ENCODE measurements around the gene ZFAND6.
"Not testable (repeated sequence)": the region's sequence is repeated elsewhere in the genome, so short reads cannot be mapped to it uniquely, and the experiment has no call there.

ZFAND6 gene

GRCh38 chr15:80020731-80021130 lies 38.7 kb upstream of the ZFAND6 start:
- Histone ChIP-seq H3K9me3 (ENCODE audit: control insufficient read depth in 1 of 2, low read length in 2 of 2) (no peaks in the 10 kb centered on the region), H3K4me1 (ENCODE audit: control insufficient read depth in 1 of 2, insufficient read depth in 2 of 2, low read length in 2 of 2) (no peaks in the 10 kb centered on the region), H3K27ac (ENCODE audit: low read length) (no peak overlapping the region), H3K36me3 (ENCODE audit: control insufficient read depth in 1 of 2, insufficient read depth in 2 of 2, low read length in 2 of 2) (no peaks in the 10 kb centered on the region), H3K4me3 (ENCODE audit: low read depth in 1 of 2, low read length in 2 of 2) (no peak overlapping the region), H3K27me3 (ENCODE audit: low read depth, low read length) (no peaks in the 10 kb centered on the region)

- no peaks in the 10 kb centered on the region for H3K4me1 ChIP-seq (ENCODE audit: control insufficient read depth in 1 of 2, insufficient read depth in 2 of 2, low read length in 2 of 2)
- no peaks in the 10 kb centered on the region for H3K9me3 ChIP-seq (ENCODE audit: control insufficient read depth in 1 of 2, low read length in 2 of 2)
- H3K36me3 ChIP-seq (ENCODE audit: control insufficient read depth in 1 of 2, insufficient read depth in 2 of 2, low read length in 2 of 2): no peaks in the 10 kb centered on the region
- no peak overlapping the region for H3K27ac ChIP-seq (ENCODE audit: low read length)
- H3K27me3 ChIP-seq (ENCODE audit: low read depth, low read length): no peaks in the 10 kb centered on the region
- no peak overlapping the region for H3K4me3 ChIP-seq (ENCODE audit: low read depth in 1 of 2, low read length in 2 of 2)
Observed at GRCh38 chr15:80026310-80026709, 33.2 kb upstream of the ZFAND6 start.

- Histone ChIP-seq H3K36me3 (ENCODE audit: control insufficient read depth in 1 of 2, insufficient read depth in 2 of 2, low read length in 2 of 2) (no peaks in the 10 kb centered on the region), H3K4me3 (ENCODE audit: low read depth in 1 of 2, low read length in 2 of 2) (no peak overlapping the region), H3K9me3 (ENCODE audit: control insufficient read depth in 1 of 2, low read length in 2 of 2) (no peaks in the 10 kb centered on the region), H3K4me1 (ENCODE audit: control insufficient read depth in 1 of 2, insufficient read depth in 2 of 2, low read length in 2 of 2) (no peaks in the 10 kb centered on the region), H3K27ac (ENCODE audit: low read length) (no peak overlapping the region), H3K27me3 (ENCODE audit: low read depth, low read length) (no peaks in the 10 kb centered on the region)
Observed at GRCh38 chr15:80026754-80027153, 32.7 kb upstream of the ZFAND6 start.

GRCh38 chr15:80028937-80029336 lies 30.5 kb upstream of the ZFAND6 start:
- Histone ChIP-seq H3K27ac (ENCODE audit: low read length) (no peak overlapping the region), H3K27me3 (ENCODE audit: low read depth, low read length) (no peaks in the 10 kb centered on the region), H3K4me3 (ENCODE audit: low read depth in 1 of 2, low read length in 2 of 2) (no peak overlapping the region), H3K36me3 (ENCODE audit: control insufficient read depth in 1 of 2, insufficient read depth in 2 of 2, low read length in 2 of 2) (no peaks in the 10 kb centered on the region), H3K9me3 (ENCODE audit: control insufficient read depth in 1 of 2, low read length in 2 of 2) (no peaks in the 10 kb centered on the region), H3K4me1 (ENCODE audit: control insufficient read depth in 1 of 2, insufficient read depth in 2 of 2, low read length in 2 of 2) (no peaks in the 10 kb centered on the region)

GRCh38 chr15:80031841-80032240 lies 27.6 kb upstream of the ZFAND6 start:
- no peak overlapping the region for H3K4me3 ChIP-seq (ENCODE audit: low read depth in 1 of 2, low read length in 2 of 2)
- H3K9me3 ChIP-seq (ENCODE audit: control insufficient read depth in 1 of 2, low read length in 2 of 2): no peaks in the 10 kb centered on the region
- no peaks in the 10 kb centered on the region for H3K27me3 ChIP-seq (ENCODE audit: low read depth, low read length)
- H3K36me3 ChIP-seq (ENCODE audit: control insufficient read depth in 1 of 2, insufficient read depth in 2 of 2, low read length in 2 of 2): no peaks in the 10 kb centered on the region
- no peaks in the 10 kb centered on the region for H3K4me1 ChIP-seq (ENCODE audit: control insufficient read depth in 1 of 2, insufficient read depth in 2 of 2, low read length in 2 of 2)
- no peak overlapping the region for H3K27ac ChIP-seq (ENCODE audit: low read length)

- Histone ChIP-seq H3K27ac (ENCODE audit: low read length) (no peak overlapping the region), H3K36me3 (ENCODE audit: control insufficient read depth in 1 of 2, insufficient read depth in 2 of 2, low read length in 2 of 2) (no peaks in the 10 kb centered on the region), H3K27me3 (ENCODE audit: low read depth, low read length) (no peaks in the 10 kb centered on the region), H3K4me1 (ENCODE audit: control insufficient read depth in 1 of 2, insufficient read depth in 2 of 2, low read length in 2 of 2) (no peaks in the 10 kb centered on the region), H3K4me3 (ENCODE audit: low read depth in 1 of 2, low read length in 2 of 2) (no peak overlapping the region), H3K9me3 (ENCODE audit: control insufficient read depth in 1 of 2, low read length in 2 of 2) (no peaks in the 10 kb centered on the region)
Observed at GRCh38 chr15:80034629-80035028, 24.8 kb upstream of the ZFAND6 start.

DNA sequence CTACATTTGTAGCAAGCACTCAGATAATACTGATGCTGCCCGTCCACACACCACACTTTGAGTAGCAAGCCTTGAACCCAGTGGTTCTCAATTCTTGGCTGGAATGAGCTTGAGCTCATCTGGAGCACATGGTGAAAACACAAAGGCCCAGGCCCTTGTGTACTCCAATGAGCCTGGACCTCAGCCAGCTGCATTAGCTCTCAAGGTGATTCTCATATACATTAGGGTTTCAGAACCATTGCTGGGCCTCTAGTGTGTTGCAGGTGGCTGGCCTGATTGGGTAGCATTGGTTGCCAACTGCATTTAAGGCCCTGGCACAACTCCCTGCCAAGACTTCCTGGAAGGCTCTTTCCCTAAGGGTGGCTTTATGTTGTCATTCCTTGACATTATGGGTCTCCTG lies 23.4 kb upstream of the ZFAND6 start:
- Histone ChIP-seq H3K9me3 (ENCODE audit: control insufficient read depth in 1 of 2, low read length in 2 of 2) (no peaks in the 10 kb centered on the region), H3K4me3 (ENCODE audit: low read depth in 1 of 2, low read length in 2 of 2) (no peak overlapping the region), H3K27me3 (ENCODE audit: low read depth, low read length) (no peaks in the 10 kb centered on the region), H3K27ac (ENCODE audit: low read length) (no peak overlapping the region), H3K36me3 (ENCODE audit: control insufficient read depth in 1 of 2, insufficient read depth in 2 of 2, low read length in 2 of 2) (no peaks in the 10 kb centered on the region), H3K4me1 (ENCODE audit: control insufficient read depth in 1 of 2, insufficient read depth in 2 of 2, low read length in 2 of 2) (no peaks in the 10 kb centered on the region)

DNA sequence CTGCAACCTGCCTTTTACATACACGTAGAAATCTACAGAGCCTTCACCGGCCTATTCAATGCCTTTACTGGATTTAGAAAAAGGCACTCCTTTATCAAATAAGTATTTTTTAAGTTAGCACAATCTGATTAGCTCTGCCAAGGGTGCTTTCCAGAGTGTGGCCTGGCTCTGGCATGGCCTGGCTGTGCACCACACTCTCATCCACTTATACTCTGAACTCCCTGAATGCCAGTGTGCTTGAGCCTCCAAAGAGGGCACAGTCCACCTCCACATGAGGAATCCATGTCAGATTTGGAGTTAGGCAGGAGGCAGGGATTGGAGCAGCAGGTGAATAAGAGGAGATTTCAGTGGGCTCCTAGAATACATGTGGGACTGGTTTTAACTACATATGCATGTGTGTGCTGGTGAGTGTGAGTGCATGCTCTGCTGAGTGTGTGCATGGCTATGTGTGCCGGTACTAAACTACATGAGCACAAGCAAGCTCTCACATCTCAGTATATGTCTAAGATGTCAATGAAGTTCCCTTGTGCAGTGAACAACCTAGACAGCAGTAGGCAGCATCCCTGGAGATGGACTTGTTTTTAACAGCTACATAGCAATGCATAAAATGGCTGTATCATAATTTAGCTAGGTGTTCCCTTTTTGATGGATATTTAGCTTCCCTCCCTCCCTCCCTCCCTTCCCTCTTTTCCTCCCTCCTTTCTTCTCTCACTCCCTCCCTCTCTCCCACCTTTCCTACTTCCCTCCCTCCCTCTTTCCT lies 17.8 kb upstream of the ZFAND6 start:
- Histone ChIP-seq H3K27ac (ENCODE audit: low read length) (no peak overlapping the region), H3K4me1 (ENCODE audit: control insufficient read depth in 1 of 2, insufficient read depth in 2 of 2, low read length in 2 of 2) (no peaks in the 10 kb centered on the region), H3K4me3 (ENCODE audit: low read depth in 1 of 2, low read length in 2 of 2) (no peak overlapping the region), H3K9me3 (ENCODE audit: control insufficient read depth in 1 of 2, low read length in 2 of 2) (no peaks in the 10 kb centered on the region), H3K36me3 (ENCODE audit: control insufficient read depth in 1 of 2, insufficient read depth in 2 of 2, low read length in 2 of 2) (no peaks in the 10 kb centered on the region), H3K27me3 (ENCODE audit: low read depth, low read length) (no peaks in the 10 kb centered on the region)

- H3K9me3 ChIP-seq (ENCODE audit: control insufficient read depth in 1 of 2, low read length in 2 of 2): no peaks in the 10 kb centered on the region
- no peak overlapping the region for H3K27ac ChIP-seq (ENCODE audit: low read length)
- H3K4me3 ChIP-seq (ENCODE audit: low read depth in 1 of 2, low read length in 2 of 2): no peak overlapping the region
- H3K27me3 ChIP-seq (ENCODE audit: low read depth, low read length): no peaks in the 10 kb centered on the region
- no peaks in the 10 kb centered on the region for H3K4me1 ChIP-seq (ENCODE audit: control insufficient read depth in 1 of 2, insufficient read depth in 2 of 2, low read length in 2 of 2)
- no peaks in the 10 kb centered on the region for H3K36me3 ChIP-seq (ENCODE audit: control insufficient read depth in 1 of 2, insufficient read depth in 2 of 2, low read length in 2 of 2)
Observed at GRCh38 chr15:80042568-80042967, 16.9 kb upstream of the ZFAND6 start.

DNA sequence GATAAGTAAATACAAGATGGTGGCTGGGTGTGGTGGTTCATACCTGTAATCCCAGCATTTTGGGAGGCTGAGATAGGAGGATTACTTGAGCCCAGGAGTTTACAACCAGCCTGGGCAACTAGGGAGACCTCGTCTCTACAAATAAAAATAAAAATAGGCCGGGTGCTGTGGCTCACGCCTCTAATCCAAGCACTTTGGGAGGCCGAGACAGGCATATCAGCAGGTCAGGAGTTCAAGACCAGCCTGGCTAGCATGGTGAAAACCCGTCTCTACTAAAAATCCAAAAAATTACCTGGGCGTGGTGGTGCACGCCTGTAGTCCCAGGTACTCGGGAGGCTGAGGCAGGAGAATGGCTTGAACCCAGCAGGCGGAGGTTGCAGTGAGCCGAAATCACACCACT lies 14.3 kb upstream of the ZFAND6 start:
- not testable (repeated sequence) for H3K9me3 ChIP-seq (ENCODE audit: control insufficient read depth in 1 of 2, low read length in 2 of 2); H3K27ac ChIP-seq (ENCODE audit: low read length); H3K36me3 ChIP-seq (ENCODE audit: control insufficient read depth in 1 of 2, insufficient read depth in 2 of 2, low read length in 2 of 2); H3K4me3 ChIP-seq (ENCODE audit: low read depth in 1 of 2, low read length in 2 of 2); H3K27me3 ChIP-seq (ENCODE audit: low read depth, low read length); H3K4me1 ChIP-seq (ENCODE audit: control insufficient read depth in 1 of 2, insufficient read depth in 2 of 2, low read length in 2 of 2)

DNA sequence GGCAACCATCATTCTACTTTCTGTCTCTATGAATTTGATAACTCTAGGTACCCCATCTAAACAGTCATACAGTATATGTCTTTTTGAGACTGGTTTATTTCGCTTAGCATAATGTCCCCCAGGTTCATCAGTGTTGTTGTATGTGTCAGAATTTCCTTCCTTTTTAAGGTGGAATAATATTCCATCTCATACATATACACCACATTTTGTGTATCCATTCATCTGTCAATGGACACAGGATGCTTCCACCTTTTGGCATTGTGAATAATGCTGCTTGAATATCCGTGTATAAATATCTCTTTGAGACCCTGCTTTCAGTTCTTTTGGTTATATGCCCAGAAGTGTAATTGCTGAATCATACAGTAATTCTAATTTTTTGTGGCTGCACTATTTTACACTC lies 10.4 kb upstream of the ZFAND6 start:
- no peak overlapping the region for H3K4me3 ChIP-seq (ENCODE audit: low read depth in 1 of 2, low read length in 2 of 2)
- H3K27me3 ChIP-seq (ENCODE audit: low read depth, low read length): no peaks in the 10 kb centered on the region
- H3K9me3 ChIP-seq (ENCODE audit: control insufficient read depth in 1 of 2, low read length in 2 of 2): no peaks in the 10 kb centered on the region
- H3K36me3 ChIP-seq (ENCODE audit: control insufficient read depth in 1 of 2, insufficient read depth in 2 of 2, low read length in 2 of 2): no peaks in the 10 kb centered on the region
- no peaks in the 10 kb centered on the region for H3K4me1 ChIP-seq (ENCODE audit: control insufficient read depth in 1 of 2, insufficient read depth in 2 of 2, low read length in 2 of 2)
- no peak overlapping the region for H3K27ac ChIP-seq (ENCODE audit: low read length)

DNA sequence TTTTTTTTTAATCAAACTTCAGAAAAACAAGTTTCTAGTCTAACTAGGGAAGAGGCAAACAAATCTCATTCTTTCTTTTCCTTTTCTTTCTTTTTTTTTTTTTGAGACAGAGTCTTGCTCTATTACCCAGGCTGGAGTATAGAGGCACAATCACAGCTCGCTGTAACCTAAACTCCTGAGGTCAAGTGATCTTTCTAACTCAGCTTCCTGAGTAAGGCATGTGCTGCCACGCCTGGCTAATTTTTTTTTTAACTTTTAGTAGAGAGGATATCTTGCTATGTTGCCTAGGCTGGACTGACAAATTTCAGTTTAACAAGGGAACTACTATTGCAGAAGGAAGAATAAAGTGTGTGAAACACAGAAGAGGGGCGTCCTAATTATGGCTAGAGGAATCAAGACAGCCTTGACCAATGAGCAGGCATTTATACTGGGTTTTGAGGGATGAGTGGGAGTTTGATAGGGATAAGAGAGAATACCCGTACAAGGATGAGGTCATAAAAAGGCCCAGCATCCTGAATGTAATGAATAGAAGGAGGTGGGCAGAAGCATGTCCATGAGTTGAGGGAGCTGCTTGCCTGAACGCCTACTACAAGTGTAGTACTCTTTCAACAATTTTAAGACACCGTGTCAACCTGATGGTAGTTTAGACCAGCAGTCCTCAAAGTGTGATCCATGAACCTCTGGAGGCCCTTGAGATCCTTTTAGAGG lies 6.7 kb upstream of the ZFAND6 start:
- H3K36me3 ChIP-seq (ENCODE audit: control insufficient read depth in 1 of 2, insufficient read depth in 2 of 2, low read length in 2 of 2): no peaks in the 10 kb centered on the region

More for the DNA sequence above, 6.7 kb upstream of the ZFAND6 start:
- H3K4me1 ChIP-seq (ENCODE audit: control insufficient read depth in 1 of 2, insufficient read depth in 2 of 2, low read length in 2 of 2): no peaks in the 10 kb centered on the region
- H3K9me3 ChIP-seq (ENCODE audit: control insufficient read depth in 1 of 2, low read length in 2 of 2): no peaks in the 10 kb centered on the region
- no peaks in the 10 kb centered on the region for H3K27me3 ChIP-seq (ENCODE audit: low read depth, low read length)
- H3K27ac ChIP-seq (ENCODE audit: low read length): no peak overlapping the region
- no peak overlapping the region for H3K4me3 ChIP-seq (ENCODE audit: low read depth in 1 of 2, low read length in 2 of 2)
